GM06990 (cell line): ENCODE results near the gene ALPI.
"Not testable (repeated sequence)": the region's sequence is repeated elsewhere in the genome, so short reads cannot be mapped to it uniquely, and the experiment has no call there.

Experiments used
- DNase-seq: peaks from one replicate; pipeline ENCODE4 v3.0.0-alpha.2; 2011; ENCODE audit not compliant: insufficient read length; ENCODE audit errors: extremely low read depth
- H3K27me3 ChIP-seq: replicated peaks from 2 replicates; pipeline ENCODE4 v1.6.0; 2011; ENCODE audit warnings: low read length; ENCODE audit not compliant: control insufficient read depth, insufficient read depth
- H3K36me3 ChIP-seq: 2 replicates; pipeline ENCODE4 v1.5.1; 2011; ENCODE audit warnings: low read length; ENCODE audit not compliant: control insufficient read depth, insufficient read depth
- H3K4me3 ChIP-seq: replicated peaks from 2 replicates; pipeline ENCODE4 v1.5.1; 2011; ENCODE audit warnings: low read depth, mild to moderate bottlenecking, control low read depth, low read length
- TF ChIP-seq, protein P1 (sequence below): IDR thresholded peaks from 2 replicates; pipeline ENCODE4 v1.5.1; 2011; ENCODE audit warnings: low read length, control low read depth, mild to moderate bottlenecking, inconsistent platforms; ENCODE audit not compliant: insufficient read depth, poor library complexity, severe bottlenecking

ALPI gene

DNA sequence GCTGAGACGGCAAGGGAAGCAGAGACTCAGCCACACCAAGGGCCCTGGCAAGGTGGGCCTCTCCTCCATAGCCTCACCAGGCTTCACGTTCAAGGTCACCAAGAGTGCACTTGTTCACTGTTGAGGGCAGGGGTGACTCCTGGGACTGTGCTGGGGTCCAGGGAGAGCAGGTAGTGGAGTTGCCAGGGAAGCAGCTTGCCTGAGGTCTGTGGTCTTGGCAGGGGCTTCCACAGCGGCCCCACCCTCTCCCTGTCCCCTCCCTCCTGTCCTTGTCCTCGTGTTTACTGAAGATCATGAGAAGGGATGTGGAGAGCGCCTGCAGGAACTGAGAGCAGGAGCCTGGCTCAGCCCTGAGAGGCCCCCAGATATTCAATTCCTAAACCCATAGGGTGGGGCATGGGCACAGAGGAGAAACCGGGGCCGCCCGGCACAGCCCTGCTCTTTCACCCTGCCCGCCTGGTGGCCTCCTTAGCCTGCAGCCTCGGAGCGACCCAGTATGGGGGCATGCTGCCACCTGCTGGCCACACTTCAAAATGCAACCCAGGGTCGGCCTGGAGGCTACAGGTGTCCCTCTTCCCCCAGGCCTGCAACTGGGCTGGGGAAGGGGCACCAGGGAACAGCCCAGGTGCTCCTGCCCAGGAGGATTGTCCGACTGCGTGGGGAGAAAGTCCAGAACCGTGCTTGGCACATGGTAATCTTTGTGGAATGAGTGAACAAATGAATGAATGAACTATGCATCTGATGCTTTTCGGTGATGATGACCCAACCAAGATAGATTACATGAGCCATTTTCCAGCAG, 15.5 kb upstream of the ALPI start:
- DNase-seq, result peak; percentile 65
- not testable (repeated sequence) for H3K4me3 ChIP-seq, H3K27me3 ChIP-seq, H3K36me3 ChIP-seq
- TF ChIP-seq, protein P1, sequence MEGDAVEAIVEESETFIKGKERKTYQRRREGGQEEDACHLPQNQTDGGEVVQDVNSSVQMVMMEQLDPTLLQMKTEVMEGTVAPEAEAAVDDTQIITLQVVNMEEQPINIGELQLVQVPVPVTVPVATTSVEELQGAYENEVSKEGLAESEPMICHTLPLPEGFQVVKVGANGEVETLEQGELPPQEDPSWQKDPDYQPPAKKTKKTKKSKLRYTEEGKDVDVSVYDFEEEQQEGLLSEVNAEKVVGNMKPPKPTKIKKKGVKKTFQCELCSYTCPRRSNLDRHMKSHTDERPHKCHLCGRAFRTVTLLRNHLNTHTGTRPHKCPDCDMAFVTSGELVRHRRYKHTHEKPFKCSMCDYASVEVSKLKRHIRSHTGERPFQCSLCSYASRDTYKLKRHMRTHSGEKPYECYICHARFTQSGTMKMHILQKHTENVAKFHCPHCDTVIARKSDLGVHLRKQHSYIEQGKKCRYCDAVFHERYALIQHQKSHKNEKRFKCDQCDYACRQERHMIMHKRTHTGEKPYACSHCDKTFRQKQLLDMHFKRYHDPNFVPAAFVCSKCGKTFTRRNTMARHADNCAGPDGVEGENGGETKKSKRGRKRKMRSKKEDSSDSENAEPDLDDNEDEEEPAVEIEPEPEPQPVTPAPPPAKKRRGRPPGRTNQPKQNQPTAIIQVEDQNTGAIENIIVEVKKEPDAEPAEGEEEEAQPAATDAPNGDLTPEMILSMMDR, result peak; percentile 88

DNA sequence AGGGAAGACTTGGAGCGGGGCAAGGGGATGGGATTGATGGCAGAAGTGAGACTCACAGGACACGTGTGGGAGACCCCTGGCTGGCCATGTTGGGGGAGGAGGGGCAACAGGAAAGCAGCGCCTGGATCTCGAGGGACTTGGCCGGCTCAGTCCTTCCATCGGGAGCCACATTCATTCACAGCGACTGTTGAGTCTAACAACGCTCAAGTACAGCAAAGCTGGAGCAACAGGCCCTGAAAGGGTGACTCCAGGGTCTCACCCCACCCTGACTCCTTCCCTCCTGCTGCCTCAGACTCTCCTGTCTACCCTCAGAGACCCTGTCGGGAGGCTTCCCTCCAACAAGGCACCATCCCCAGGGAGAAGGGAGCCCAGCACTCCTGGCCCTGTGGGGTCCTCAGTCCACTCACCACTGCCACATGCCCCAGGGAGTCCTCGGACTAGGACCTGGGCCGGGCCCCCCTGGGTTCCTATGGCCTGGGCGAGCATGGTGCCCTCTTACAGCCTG, 14.8 kb upstream of the ALPI start:
- TF ChIP-seq, protein P1, result no peak
- DNase-seq, result no peak

DNA sequence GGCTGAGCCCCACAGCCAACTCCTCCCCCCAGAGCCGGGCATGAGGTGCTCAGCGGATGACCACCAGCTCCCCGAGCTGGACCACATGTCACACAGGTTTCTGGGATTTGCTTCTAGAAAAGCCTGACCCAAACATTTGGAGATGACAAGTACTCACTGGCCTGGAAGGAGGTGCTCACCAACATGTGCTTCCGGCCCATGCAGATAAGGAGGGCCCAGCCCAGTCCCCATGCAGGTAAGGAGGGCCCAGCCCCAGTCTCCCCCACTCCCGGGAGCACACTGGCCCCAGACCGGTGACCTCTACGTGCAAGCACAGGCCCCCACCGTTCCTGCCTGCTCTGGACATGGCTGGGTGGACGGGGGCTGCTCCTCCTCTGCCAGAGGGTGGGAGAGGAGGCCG, 14.0 kb upstream of the ALPI start:
- not testable (repeated sequence) for DNase-seq, H3K4me3 ChIP-seq, H3K36me3 ChIP-seq, H3K27me3 ChIP-seq

More for the DNA sequence above, 14.8 kb upstream of the ALPI start:
- no peaks in the 10 kb centered on the region for H3K36me3 ChIP-seq
- H3K4me3 ChIP-seq, result no peak overlapping the region
- no peaks in the 10 kb centered on the region; the same call in 1 of the 2 replicates for H3K27me3 ChIP-seq

DNA sequence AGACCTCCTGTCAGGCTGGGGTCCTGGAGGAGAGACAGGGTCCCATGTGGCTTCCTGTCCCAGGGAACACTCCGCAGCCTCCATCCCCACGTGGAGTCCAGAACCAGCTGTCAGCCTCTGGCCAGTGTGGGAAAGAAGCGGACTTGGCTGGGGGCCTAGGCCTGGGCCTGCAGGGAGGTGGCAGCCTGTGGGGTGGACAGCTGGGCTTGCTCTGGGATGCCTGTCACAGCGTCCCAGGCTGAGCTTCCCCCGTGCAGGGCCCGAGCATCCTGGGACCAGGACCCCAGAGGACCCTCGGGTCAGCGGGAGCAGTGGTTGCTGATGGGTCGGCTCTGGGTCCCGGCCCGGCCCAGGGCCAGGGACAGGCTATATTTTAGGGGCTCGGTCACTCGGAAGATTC, 13.5 kb upstream of the ALPI start:
- H3K36me3 ChIP-seq, DNase-seq, H3K4me3 ChIP-seq, H3K27me3 ChIP-seq: not testable (repeated sequence)

DNA sequence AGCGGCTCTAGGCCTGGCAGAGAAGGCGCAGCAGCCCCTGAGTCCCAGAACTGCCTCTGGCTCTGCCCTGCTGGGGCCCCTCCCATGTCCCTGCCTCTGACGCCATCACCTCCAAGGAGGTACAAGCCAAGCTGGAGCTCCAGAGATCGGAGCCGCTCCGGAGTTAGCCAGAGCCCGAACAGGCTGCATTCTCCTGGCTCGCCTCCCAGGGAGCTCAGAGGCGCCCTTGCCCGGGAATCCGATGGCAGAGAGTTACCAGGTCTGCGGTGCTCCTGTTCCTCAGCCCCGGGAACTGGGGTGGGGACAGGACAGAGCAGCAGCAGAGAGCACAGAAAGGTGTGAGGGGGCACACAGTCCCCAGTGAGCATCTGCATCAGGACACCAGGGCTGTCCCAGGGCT, 12.9 kb upstream of the ALPI start:
- not testable (repeated sequence) for DNase-seq, H3K27me3 ChIP-seq, H3K4me3 ChIP-seq, H3K36me3 ChIP-seq

DNA sequence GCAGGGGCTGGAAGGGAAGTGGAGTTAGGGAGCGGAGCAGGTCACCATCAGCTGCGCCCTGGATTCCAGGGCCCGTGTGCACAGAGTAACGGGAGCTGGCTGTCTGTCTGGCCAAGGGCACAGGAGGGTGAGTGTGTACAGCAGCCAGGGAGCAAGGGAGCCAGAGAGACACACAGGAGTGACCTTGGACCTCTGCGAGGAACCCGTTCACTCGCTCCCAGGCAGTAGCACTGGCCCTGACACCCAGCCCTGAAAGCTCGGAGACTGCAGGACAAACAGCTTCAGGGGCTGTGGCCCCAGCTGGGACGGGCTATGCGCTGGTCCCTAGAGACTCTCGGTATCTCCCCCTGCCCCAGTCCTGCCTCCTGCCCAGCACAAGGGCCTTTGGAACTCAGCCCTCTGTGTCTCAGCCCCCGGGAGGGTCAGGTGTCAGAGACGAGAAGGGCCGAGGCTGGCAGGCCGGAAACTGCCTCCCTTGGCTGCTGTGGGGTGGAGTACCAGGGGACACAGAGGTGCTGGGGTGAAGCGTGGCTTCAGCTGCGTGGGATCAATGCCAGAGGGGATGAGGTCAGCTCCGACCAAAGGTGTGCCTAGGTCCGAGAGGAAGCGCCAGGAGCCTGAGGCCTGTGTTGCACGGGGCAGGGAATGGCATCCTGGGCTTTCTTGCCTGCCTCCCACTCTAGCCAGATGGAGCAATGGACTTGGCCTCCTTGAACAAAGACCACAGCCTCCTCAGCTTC, 12.1 kb upstream of the ALPI start:
- not testable (repeated sequence) for DNase-seq

DNA sequence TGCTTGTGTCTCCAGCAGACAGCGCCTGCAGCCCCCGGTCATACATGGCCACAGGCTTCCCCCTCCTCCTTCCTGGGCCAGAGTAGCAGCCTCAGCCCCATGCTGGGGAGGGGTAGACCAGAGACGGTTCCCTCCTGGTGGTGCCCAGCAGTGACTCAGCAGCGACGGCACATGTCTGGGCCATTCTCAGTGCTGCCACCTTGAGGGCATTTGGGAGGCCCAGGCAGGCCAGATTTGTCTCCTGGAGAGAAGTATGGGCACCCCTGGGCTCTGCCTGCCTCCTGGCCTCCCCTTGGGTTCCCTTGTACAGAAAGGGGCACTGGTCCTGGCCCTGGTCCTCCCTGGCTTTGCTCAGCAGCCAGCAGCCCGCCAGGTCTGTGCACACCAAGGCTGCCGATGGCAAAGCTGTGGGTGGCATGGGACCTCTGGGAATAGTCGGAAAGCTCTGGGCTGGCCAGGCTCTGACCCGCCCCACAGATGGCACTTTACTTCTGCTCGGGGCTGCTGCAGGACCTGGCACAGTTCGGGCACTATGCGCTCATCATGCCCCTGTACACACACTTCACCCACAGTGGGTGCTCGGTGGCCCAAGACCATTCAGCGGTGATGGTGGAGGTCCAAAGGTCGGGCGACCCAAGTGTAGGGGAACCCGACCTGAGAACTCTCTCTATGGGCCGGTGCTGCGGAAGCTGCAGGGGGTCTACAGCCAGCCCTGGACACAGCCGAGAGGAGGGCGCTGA, 11.4 kb upstream of the ALPI start:
- TF ChIP-seq, protein P1, result peak; percentile 92
- Histone ChIP-seq H3K36me3 (no peaks in the 10 kb centered on the region), H3K27me3 (no peaks in the 10 kb centered on the region), H3K4me3 (no peak overlapping the region)
- peak; percentile 37 for DNase-seq

More for the DNA sequence above, 12.1 kb upstream of the ALPI start:
- not testable (repeated sequence) for H3K4me3 ChIP-seq, H3K36me3 ChIP-seq, H3K27me3 ChIP-seq

DNA sequence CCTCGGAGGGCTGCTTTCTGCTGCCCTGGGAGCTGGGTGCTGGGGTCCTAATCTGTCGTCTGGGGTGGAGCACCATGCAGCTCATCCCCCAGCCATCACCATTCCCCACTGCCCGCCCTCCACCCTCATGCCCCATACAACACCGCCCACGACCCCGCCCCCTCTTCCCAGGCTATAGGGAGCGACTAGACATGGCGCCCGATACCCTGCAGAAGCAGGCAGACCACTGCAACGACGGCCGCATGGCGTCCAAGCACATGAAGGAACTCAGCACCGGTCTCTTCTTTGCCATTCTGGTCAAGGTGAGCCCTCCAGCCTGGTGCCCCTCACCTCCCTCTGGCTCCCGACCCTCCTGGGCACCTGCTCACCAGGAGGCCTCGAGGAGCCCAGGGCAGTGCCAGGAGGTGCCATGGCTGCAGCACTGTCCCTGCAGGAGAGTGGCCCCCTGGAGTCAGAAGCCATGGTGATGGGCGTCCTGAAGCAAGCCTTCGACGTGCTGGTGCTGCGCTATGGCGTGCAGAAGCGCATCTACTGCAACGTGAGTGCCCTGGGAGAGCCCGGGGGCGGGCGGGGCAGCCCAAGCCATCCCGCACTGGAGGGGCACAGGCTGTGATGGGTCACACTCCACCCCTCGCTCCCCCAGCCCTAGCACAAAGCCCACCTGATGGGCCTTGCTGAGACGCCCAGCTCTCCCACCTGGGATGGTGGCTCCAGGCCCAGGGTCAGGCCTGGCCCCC, 10.6 kb upstream of the ALPI start:
- not testable (repeated sequence) for DNase-seq

More for the DNA sequence above, 10.6 kb upstream of the ALPI start:
- H3K4me3 ChIP-seq, H3K27me3 ChIP-seq, H3K36me3 ChIP-seq: not testable (repeated sequence)
